ENCODE results near the gene JAZF1.

DNA sequence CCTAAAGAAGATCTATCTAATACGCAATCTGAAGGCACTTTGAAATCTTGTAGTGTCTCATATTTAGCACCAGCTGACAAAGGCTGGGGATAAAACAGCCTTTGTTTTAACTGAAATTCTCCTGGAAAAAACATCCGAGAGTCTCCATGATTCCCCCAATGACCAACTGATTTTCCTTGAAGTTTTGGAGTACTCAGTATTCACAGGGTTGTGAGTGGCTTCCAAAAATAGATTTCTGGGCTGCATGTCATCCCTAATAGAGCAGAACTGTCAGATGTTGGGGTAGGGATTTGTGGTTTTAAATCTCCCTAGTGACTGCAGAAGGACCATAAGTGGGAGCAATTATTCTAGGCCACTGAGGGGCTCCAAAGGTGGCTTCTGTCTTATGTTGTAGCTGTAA lies 234.2 kb downstream of the JAZF1 start:
- TF ChIP-seq TAF1 (IDR thresholded peaks at IDR 0.05; ENCODE audit: borderline replicate concordance, insufficient read depth, low read length) (no peak), POLR2AphosphoS5 (IDR thresholded peaks at IDR 0.05; ENCODE audit: low read depth, low read length) (no peak), SIN3A (IDR thresholded peaks at IDR 0.05; ENCODE audit: borderline replicate concordance, insufficient read depth, low read length) (no peak)
